H1 (cell line): ENCODE measurements around the gene MIER2. TPM values are rescaled to one million over a fixed set of nuclear protein-coding genes. Genes with fewer than 3 reads are reported as not detected.

Experiments
- CHD7 ChIP-seq: fragments of 300-600 bp; sonication (generic); IDR thresholded peaks from 2 replicates; pipeline ENCODE4 v1.7.1; 2012; ENCODE audit warnings: low read length, moderate library complexity, mild to moderate bottlenecking, inconsistent platforms; ENCODE audit not compliant: insufficient replicate concordance
- SIX5 ChIP-seq: IDR thresholded peaks from 2 replicates; pipeline ENCODE4 v1.6.1; 2011; ENCODE audit warnings: mild to moderate bottlenecking, low read depth, low read length
- USF2 ChIP-seq: IDR thresholded peaks from 2 replicates; pipeline ENCODE4 v1.6.1; 2011; ENCODE audit warnings: low read length, improper control_type of control experiment
- polyA plus RNA-seq, 7 experiments: library from polyadenylated mRNA; depleted of rRNA in 3 of 7; stranded (reverse) in 5 of 7; unstranded in 2 of 7; fragments of >200 nt in 5 of 7; fragments of 200-250 nt in 2 of 7; gene quantifications; 1 replicate in 5 of 7; 2 replicates in 1 of 7; 4 replicates in 1 of 7; pipeline versions ENCODE4 v1.2.1 to v1.2.3, GENCODE V29; 2011 to 2013; ENCODE audit warnings: missing spikeins in 2 of 7, mixed read lengths in 2 of 7
- total RNA-seq: library from RNA; stranded (reverse); fragmentation: NEBNext Ultra II Directional; extraction: Animal tissue kit (Norgen Biotek cat#: 25700); gene quantifications from 2 replicates; pipeline ENCODE4 v1.2.1, GENCODE V29; 2021

The MIER2 gene
- total and polyA plus RNA-seq, 2 of the 8 experiments (the other 6 are each of a cell fraction or from before 2014, with no cell fraction given), result 30.3 to 48.3 TPM

DNA sequence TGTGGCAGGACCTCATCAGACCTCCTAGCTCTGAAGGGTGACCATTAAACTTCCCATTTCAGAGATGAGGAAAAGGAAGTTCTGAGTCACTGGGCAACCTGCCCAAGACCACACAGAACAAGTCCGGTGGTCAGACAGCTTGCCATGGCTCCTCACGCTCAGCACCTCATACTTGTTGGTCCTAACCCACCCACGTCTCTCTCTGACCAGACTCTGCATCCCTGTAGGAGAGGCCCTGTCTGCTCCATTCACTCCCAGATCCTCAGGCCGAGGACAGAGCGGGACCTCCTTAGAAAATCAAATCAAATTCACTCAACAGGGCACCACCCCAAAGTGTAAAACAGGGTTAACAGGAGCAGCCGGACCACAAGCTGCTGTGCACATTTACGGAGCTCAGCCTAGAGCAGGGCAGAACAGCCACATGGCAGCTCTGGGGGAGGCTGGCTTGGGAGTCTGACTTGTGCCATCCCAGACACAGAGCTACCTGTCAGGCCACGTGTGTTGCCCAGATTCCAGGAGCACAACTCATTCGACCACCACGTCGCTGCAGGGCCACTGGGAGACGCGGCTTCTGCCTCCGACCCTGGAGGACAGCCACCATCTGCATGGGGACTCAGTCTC is 1.7 kb downstream of the MIER2 start (continued):
- no peak for TF ChIP-seq CHD7
- TF ChIP-seq USF2, result no peak
- no peak for TF ChIP-seq SIX5
